HS-27A (cell line): Measurements from ENCODE around the gene NXPH3.

Experiments
- DNase-seq: peaks from one replicate; pipeline ENCODE4 v3.0.0-alpha.2; 2012; ENCODE audit warnings: low read depth, missing footprints

NXPH3 gene

DNA sequence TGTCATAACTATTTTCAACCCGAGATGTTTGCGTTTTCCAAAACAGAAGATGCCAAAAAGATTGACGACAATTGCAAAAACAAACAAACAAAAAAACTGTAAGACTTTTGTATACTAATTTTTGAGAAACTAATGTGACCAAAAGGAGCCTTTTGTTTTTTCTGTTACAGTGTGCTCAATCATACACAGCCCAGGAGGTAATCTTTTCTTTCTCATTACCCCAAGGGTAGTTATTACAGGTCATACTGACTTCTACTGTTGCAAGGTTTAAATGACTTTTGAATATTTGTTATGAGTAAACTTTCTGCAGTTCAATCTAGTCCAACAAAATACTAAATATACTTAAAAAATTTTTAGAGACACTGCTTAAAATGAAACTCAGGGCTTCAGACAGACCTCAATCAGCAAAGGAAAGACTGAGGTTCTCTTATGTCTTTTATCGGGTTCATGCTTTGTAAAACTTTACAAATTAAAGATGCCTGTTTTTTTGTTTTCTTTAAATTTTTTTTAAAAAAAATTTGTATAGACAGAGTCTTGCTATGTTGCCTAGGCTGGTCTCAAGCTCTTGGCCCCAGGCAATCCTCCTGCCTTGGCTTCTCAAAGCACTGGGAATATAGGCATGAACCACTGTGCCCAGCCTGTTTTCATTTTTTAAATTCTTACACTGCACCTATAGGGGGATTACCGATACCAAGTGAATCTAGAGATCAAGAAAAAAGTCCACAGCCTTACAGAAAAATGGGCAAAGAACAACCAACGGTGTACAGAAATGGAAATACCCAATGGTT is 54.6 kb downstream of the NXPH3 start:
- no peak for DNase-seq

DNA sequence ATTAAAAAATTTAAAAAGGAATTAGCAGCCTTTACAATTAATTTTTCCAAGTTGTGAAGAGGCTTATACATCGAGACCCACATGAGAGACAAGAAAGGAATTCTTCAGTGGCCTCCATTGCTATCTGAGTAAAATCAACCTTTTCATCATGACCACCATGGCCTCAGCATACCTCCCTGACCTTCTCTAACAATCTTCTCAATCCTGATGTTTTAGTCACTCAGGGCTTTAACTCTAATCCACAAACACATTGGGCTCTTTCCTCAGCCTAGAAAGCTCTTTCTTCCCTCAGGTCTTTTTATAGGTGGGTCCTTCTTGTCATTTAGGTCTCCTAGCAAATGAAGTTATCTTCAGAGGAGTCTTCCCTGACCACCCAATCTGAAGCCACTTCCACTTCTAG is 55.8 kb downstream of the NXPH3 start:
- DNase-seq = no peak
